ENCODE measurements around the gene TNNI3K. TPM values are rescaled to one million over a fixed set of nuclear protein-coding genes. Genes with fewer than 3 reads are reported as not detected.

TNNI3K gene
- total RNA-seq, 1 experiment from 2014 or later: not detected

DNA sequence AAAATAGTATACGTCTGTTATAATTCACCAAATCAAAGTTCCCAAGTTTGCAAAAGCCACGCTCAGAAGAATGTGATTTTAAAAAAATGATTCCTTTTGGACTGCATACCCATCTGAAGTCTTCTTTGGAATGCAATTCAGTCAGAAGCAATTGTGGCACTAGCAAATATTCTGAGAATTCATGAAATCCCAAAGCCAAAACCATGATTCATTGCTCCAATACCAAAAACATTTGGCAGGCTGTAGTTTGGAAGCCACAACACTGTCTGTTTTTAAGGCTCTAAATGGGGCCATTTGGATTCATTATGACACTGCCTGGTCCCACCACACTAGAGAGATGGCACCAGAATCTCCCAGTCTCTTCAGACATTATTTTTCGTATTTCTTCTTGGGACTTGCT lies 299.1 kb downstream of the TNNI3K start:
- intact Hi-C loops (cut with micrococcal nuclease; ENCODE audit: unreplicated experiment): no loop called here
- Histone ChIP-seq H3K27me3 (replicated peaks; ENCODE audit: insufficient read depth, low read depth, low read length, poor library complexity) (peaks cover 4% of the 10 kb centered on the region), H3K36me3 (ENCODE audit: insufficient read depth, low read length, poor library complexity, severe bottlenecking) (no peaks in the 10 kb centered on the region), H3K4me3 (ENCODE audit: low read depth, low read length, poor library complexity, severe bottlenecking) (no peak overlapping the region), H3K4me1 (ENCODE audit: insufficient read depth, low read length, poor library complexity, severe bottlenecking) (no peaks in the 10 kb centered on the region), H3K27ac (ENCODE audit: low read depth, low read length, poor library complexity, severe bottlenecking) (no peak overlapping the region), H3K9me3 (ENCODE audit: low read depth, low read length, poor library complexity, severe bottlenecking) (no peaks in the 10 kb centered on the region)
- BruUV-seq (replicated peaks): no TSS peak
- TF ChIP-seq EZH2 (IDR thresholded peaks at IDR 0.05; ENCODE audit: borderline replicate concordance, low read depth, low read length, poor library complexity, severe bottlenecking): no peak
- TF ChIP-seq, protein P1, sequence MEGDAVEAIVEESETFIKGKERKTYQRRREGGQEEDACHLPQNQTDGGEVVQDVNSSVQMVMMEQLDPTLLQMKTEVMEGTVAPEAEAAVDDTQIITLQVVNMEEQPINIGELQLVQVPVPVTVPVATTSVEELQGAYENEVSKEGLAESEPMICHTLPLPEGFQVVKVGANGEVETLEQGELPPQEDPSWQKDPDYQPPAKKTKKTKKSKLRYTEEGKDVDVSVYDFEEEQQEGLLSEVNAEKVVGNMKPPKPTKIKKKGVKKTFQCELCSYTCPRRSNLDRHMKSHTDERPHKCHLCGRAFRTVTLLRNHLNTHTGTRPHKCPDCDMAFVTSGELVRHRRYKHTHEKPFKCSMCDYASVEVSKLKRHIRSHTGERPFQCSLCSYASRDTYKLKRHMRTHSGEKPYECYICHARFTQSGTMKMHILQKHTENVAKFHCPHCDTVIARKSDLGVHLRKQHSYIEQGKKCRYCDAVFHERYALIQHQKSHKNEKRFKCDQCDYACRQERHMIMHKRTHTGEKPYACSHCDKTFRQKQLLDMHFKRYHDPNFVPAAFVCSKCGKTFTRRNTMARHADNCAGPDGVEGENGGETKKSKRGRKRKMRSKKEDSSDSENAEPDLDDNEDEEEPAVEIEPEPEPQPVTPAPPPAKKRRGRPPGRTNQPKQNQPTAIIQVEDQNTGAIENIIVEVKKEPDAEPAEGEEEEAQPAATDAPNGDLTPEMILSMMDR (conservative IDR thresholded peaks at IDR 0.05; ENCODE audit: low read depth, low read length): no peak
- DNase-seq (ENCODE audit: low spot score): no peak
- POLR2A ChIA-PET (ENCODE audit: low non-redundant PET): no interaction called here
- CTCF ChIA-PET: no interaction called here

DNA sequence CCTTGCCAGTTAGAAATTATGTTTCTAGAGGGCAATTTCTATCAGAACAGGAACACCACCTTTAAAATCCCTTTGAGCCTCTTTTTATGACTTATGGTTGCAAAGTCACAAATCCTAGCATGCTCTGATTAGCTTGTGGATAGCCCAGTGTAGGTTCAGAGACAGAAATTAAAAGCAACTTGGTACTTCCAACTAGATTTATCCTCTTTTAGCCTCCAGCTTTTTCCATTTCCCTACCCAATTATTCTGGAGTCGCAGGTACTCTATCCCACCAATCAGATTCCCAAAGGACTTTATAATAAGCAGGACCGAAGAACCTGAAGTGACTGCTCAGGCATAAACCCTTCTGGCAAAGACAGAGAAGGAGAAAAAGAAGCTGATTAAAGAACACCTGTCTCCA lies 310.6 kb downstream of the TNNI3K start:
- Histone ChIP-seq H3K4me3 (ENCODE audit: low read depth, low read length, poor library complexity, severe bottlenecking) (no peak overlapping the region), H3K27me3 (replicated peaks; ENCODE audit: insufficient read depth, low read depth, low read length, poor library complexity) (peaks cover 56% of the 10 kb centered on the region), H3K36me3 (ENCODE audit: insufficient read depth, low read length, poor library complexity, severe bottlenecking) (no peaks in the 10 kb centered on the region), H3K27ac (ENCODE audit: low read depth, low read length, poor library complexity, severe bottlenecking) (no peak overlapping the region), H3K9me3 (ENCODE audit: low read depth, low read length, poor library complexity, severe bottlenecking) (no peaks in the 10 kb centered on the region), H3K4me1 (ENCODE audit: insufficient read depth, low read length, poor library complexity, severe bottlenecking) (no peaks in the 10 kb centered on the region)
- DNase-seq (ENCODE audit: low spot score): no peak
- intact Hi-C loops (cut with micrococcal nuclease; ENCODE audit: unreplicated experiment): no loop called here
- POLR2A ChIA-PET (ENCODE audit: low non-redundant PET): no interaction called here
- CTCF ChIA-PET: no interaction called here
- no TSS peak for BruUV-seq (replicated peaks)
- TF ChIP-seq, protein P1 (conservative IDR thresholded peaks at IDR 0.05; ENCODE audit: low read depth, low read length): no peak
- no peak for TF ChIP-seq EZH2 (IDR thresholded peaks at IDR 0.05; ENCODE audit: borderline replicate concordance, low read depth, low read length, poor library complexity, severe bottlenecking)

DNA sequence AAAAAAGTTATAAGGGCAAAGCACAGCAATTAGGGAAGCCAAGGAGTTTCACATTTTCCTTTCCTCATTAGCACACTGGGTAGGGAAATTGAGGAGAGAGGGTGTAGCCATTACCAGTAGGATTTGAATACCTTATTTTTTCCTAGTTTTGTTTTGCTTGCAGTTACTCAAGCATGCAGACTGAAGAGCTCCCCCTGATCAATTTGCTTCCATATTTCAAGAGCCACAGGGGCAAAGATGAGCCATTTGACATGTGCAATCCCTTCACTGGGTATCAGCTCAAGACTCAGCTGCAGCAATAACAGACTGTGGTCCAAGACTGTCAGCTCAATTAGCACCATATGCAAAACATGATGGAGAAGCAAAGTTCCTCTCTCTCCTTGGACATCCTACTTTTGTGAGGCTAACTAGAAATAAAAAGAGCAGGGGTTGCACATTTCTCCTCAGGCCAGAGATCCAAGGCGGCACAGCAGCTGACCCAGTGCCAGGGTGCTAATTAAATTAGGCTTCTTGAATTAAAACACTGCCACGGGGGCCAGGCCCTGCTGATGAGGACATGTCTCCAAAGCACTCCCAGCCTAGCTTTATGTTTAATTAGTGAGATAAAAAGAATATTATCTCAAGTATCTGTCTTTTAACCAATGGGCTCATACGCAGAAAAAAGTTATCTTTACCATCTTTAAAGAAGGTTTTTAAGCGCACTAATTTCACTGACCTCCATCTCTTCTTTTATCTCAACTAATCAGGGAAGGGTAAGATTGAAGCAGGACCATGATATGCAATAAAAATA lies 314.0 kb downstream of the TNNI3K start:
- POLR2A ChIA-PET (ENCODE audit: low non-redundant PET): no interaction called here
- Histone ChIP-seq H3K4me1 (ENCODE audit: insufficient read depth, low read length, poor library complexity, severe bottlenecking) (no peaks in the 10 kb centered on the region), H3K4me3 (ENCODE audit: low read depth, low read length, poor library complexity, severe bottlenecking) (no peak overlapping the region), H3K36me3 (ENCODE audit: insufficient read depth, low read length, poor library complexity, severe bottlenecking) (no peaks in the 10 kb centered on the region), H3K27ac (ENCODE audit: low read depth, low read length, poor library complexity, severe bottlenecking) (no peak overlapping the region), H3K27me3 (replicated peaks; ENCODE audit: insufficient read depth, low read depth, low read length, poor library complexity) (peaks cover 31% of the 10 kb centered on the region), H3K9me3 (ENCODE audit: low read depth, low read length, poor library complexity, severe bottlenecking) (no peaks in the 10 kb centered on the region)
- no peak for TF ChIP-seq EZH2 (IDR thresholded peaks at IDR 0.05; ENCODE audit: borderline replicate concordance, low read depth, low read length, poor library complexity, severe bottlenecking)
- TF ChIP-seq, protein P1 (conservative IDR thresholded peaks at IDR 0.05; ENCODE audit: low read depth, low read length): no peak
- intact Hi-C loops (cut with micrococcal nuclease; ENCODE audit: unreplicated experiment): no loop called here
- CTCF ChIA-PET: no interaction called here
- no peak for DNase-seq (ENCODE audit: low spot score)
- BruUV-seq (replicated peaks): no TSS peak
